Measurements from ENCODE around the gene LRPPRC.

DNA sequence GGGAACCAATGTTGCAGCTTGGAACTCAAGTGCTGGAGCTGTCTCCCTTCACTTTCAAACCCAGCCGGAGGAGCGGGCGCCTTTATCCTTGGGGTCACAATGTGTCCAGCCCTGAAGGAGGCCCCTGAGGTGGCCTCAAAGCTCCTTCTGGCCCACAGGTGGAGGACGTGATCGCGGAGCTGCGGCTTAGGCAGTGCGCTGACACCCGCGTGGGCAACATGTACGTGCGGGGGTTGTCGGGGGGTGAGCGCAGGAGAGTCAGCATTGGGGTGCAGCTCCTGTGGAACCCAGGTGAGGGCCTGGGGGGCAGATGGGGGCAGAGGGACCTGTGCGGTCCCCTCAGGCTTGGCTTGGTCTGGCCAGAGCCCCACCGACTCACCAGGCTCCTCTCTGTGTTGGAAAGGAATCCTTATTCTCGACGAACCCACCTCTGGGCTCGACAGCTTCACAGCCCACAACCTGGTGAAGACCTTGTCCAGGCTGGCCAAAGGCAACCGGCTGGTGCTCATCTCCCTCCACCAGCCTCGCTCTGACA, 143.5 kb downstream of the LRPPRC start:
- TF ChIP-seq CTCF (IDR thresholded peaks at IDR 0.05) (no peak), POLR2A (IDR thresholded peaks at IDR 0.05) (no peak)
